GM23338 (cell line): Measurements from ENCODE around the gene ZNF219. TPM values are rescaled to one million over a fixed set of nuclear protein-coding genes. Genes with fewer than 3 reads are reported as not detected.

Experiments used
- ATAC-seq: fragments of 200-7000 bp; cut with Tn5 transposase; 3 replicates; pipeline ENCODE4 v1.9.1; 2020
- DNase-seq: peaks from one replicate; pipeline ENCODE4 v3.0.0-alpha.2; 2015; ENCODE audit warnings: low spot score
- H2AFZ ChIP-seq: fragments of 200-600 bp; sonication (generic); 2 replicates; pipeline ENCODE4 v1.8.0; 2016; ENCODE audit warnings: antibody characterized with exemption, mild to moderate bottlenecking, moderate library complexity
- H3F3A ChIP-seq: fragments of 200-600 bp; sonication (generic); replicated peaks from 2 replicates; pipeline ENCODE4 v1.8.0; 2017; ENCODE audit warnings: antibody characterized with exemption, mixed run types, low read depth
- H3K27ac ChIP-seq: fragments of 200-600 bp; sonication (generic); 2 replicates; pipeline ENCODE4 v1.6.1; 2016; ENCODE audit warnings: low read depth
- H3K27me3 ChIP-seq: fragments of 200-600 bp; sonication (generic); 2 replicates; pipeline ENCODE4 v1.8.0; 2016; ENCODE audit warnings: mild to moderate bottlenecking, mixed run types, moderate library complexity; ENCODE audit not compliant: insufficient read depth
- H3K36me3 ChIP-seq: fragments of 200-600 bp; sonication (generic); 2 replicates; pipeline ENCODE4 v1.8.0; 2016; ENCODE audit warnings: mild to moderate bottlenecking; ENCODE audit not compliant: insufficient read depth
- H3K4me1 ChIP-seq: fragments of 200-600 bp; sonication (generic); 2 replicates; pipeline ENCODE4 v1.8.0; 2016; ENCODE audit warnings: mild to moderate bottlenecking, moderate library complexity; ENCODE audit not compliant: insufficient read depth
- H3K4me2 ChIP-seq: fragments of 200-600 bp; sonication (generic); 2 replicates; pipeline ENCODE4 v1.7.1; 2017; ENCODE audit warnings: mixed run types
- H3K4me3 ChIP-seq: fragments of 200-600 bp; sonication (generic); 2 replicates; pipeline ENCODE4 v1.6.1; 2016; ENCODE audit warnings: mixed run types
- H3K79me2 ChIP-seq: fragments of 200-600 bp; sonication (generic); replicated peaks from 2 replicates; pipeline ENCODE4 v1.8.0; 2017; ENCODE audit warnings: mild to moderate bottlenecking; ENCODE audit not compliant: insufficient read depth
- H3K9me2 ChIP-seq: fragments of 200-600 bp; sonication (generic); 2 replicates; pipeline ENCODE4 v1.8.0; 2017; ENCODE audit not compliant: insufficient read depth
- H4K20me1 ChIP-seq: fragments of 200-600 bp; sonication (generic); replicated peaks from 2 replicates; pipeline ENCODE4 v1.8.0; 2017; ENCODE audit warnings: mild to moderate bottlenecking; ENCODE audit not compliant: insufficient read depth
- H3K27ac Mint-ChIP-seq: 2 replicates; pipeline ENCODE4 v1.8.0; 2020; ENCODE audit warnings: inconsistent platforms, mild to moderate bottlenecking, moderate library complexity, mixed read lengths
- H3K27me3 Mint-ChIP-seq: 3 replicates; pipeline ENCODE4 v1.8.0; 2022; ENCODE audit warnings: low read depth, mild to moderate bottlenecking, moderate library complexity, mixed read lengths, inconsistent platforms; ENCODE audit not compliant: insufficient read depth, poor library complexity
- H3K36me3 Mint-ChIP-seq: 3 replicates; pipeline ENCODE4 v1.8.0; 2021; ENCODE audit warnings: low read depth, mild to moderate bottlenecking, inconsistent platforms, moderate library complexity, mixed read lengths
- H3K4me1 Mint-ChIP-seq: 3 replicates; pipeline ENCODE4 v1.8.0; 2020; ENCODE audit warnings: mild to moderate bottlenecking, inconsistent platforms, mixed read lengths
- H3K4me3 Mint-ChIP-seq: 3 replicates; pipeline ENCODE4 v1.8.0; 2021; ENCODE audit warnings: moderate library complexity, mild to moderate bottlenecking, inconsistent platforms, mixed read lengths
- H3K9me3 Mint-ChIP-seq: 3 replicates; pipeline ENCODE4 v1.8.0; 2020; ENCODE audit warnings: moderate library complexity, mild to moderate bottlenecking, inconsistent platforms, mixed read lengths
- CREB1 ChIP-seq: fragments of 250-450 bp; sonication (Bioruptor Pico); IDR thresholded peaks from 2 replicates; pipeline ENCODE4 v1.5.0; 2020; ENCODE audit warnings: low read depth, mild to moderate bottlenecking, moderate library complexity
- EZH2 ChIP-seq: fragments of 200-600 bp; sonication (generic); IDR thresholded peaks from one replicate; pipeline ENCODE4 v1.8.0; 2017; ENCODE audit warnings: antibody characterized with exemption, mild to moderate bottlenecking, low read depth; ENCODE audit not compliant: unreplicated experiment
- EZH2phosphoT487 ChIP-seq: fragments of 200-600 bp; sonication (generic); IDR thresholded peaks from one replicate; pipeline ENCODE4 v1.8.1; 2018; ENCODE audit warnings: antibody characterized with exemption; ENCODE audit not compliant: unreplicated experiment
- JUNB ChIP-seq: IDR thresholded peaks from one replicate; pipeline ENCODE4 v1.6.1; 2016; ENCODE audit warnings: antibody characterized with exemption; ENCODE audit not compliant: unreplicated experiment
- NANOG ChIP-seq: IDR thresholded peaks from 2 replicates; pipeline ENCODE4 v1.6.1; 2016; ENCODE audit warnings: antibody characterized with exemption, borderline replicate concordance
- POLR2AphosphoS5 ChIP-seq: IDR thresholded peaks from 2 replicates; pipeline ENCODE4 v1.6.1; 2016; ENCODE audit warnings: antibody characterized with exemption, low read depth
- STAT1 ChIP-seq: IDR thresholded peaks from one replicate; pipeline ENCODE4 v1.6.1; 2016; ENCODE audit warnings: antibody characterized with exemption; ENCODE audit not compliant: unreplicated experiment
- ZNF114 ChIP-seq: fragments of 250-450 bp; sonication (Bioruptor Pico); IDR thresholded peaks from 2 replicates; pipeline ENCODE4 v1.5.0; 2020; ENCODE audit warnings: mild to moderate bottlenecking, moderate library complexity
- ZNF331 ChIP-seq: fragments of 250-450 bp; sonication (Bioruptor Pico); IDR thresholded peaks from 2 replicates; pipeline ENCODE4 v1.5.0; 2020; ENCODE audit warnings: low read depth, mild to moderate bottlenecking, moderate library complexity
- polyA plus RNA-seq: library from polyadenylated mRNA; unstranded; fragments of >200 nt; fragmentation: Nextera tagmentation; extraction: Ambion mirVana; gene quantifications from 2 replicates; pipeline ENCODE4 v1.2.1, GENCODE V29; 2016
- total RNA-seq: library from RNA; depleted of rRNA; stranded (reverse); fragments of >200 nt; shearing (Covaris generic); gene quantifications from 2 replicates; pipeline ENCODE4 v1.2.3, GENCODE V29; 2014
- TF ChIP-seq, protein P1 (sequence below), 2 experiments: fragments of 200-600 bp in 1 of 2; sonication (generic) in 1 of 2; conservative IDR thresholded peaks; 2 replicates each; pipeline versions ENCODE4 v1.5.1 to v1.6.1; 2016 to 2017; ENCODE audit warnings: antibody characterized with exemption in 2 of 2, low read depth in 2 of 2, mild to moderate bottlenecking in 2 of 2, moderate library complexity in 1 of 2
- TF ChIP-seq, protein P2 (sequence below): IDR thresholded peaks from 2 replicates; pipeline ENCODE4 v1.6.1; 2016; ENCODE audit warnings: antibody characterized with exemption

ZNF219 gene
- total and polyA plus RNA-seq, 2 experiments from 2014 or later, result 37.7 to 153 TPM

DNA sequence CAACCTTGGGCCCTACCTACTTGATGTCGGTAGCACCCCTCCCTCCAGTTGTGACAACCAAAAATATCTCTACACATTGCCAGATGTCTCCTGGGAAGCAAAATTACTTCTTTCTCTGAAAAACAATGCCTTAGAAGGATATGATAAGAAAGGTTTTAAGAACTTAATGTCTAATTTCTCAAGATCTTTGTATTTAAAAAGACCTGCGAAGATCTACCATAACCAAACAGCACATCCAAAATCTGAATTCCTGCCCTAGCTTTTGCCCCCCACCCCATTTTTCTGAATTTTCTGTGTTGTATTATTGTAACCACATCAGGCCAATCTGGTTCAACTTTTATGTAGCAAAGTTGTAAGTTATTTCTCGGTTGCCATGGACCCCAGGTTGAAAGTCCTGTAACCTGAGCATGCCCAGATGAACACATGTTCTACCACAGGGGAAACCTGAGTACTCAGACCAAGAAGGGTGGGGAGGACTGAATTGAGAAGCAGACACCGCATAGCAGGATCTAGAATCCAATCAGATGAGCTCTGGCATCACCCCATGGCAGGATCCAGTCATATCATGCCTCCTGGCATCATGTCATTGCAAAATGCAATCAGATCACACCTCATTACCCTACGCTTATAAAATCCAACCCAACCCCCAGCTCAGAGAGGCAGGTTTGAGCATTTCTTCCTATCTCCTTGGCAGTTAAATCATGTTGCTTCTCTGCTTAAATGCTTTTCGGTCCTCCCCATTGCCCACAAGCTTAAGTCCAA, 11.1 kb upstream of the ZNF219 start:
- H3K27me3 Mint-ChIP-seq, result peaks cover 2% of the 10 kb centered on the region
- no peak overlapping the region for H3K4me2 ChIP-seq
- H3K9me2 ChIP-seq, result 0 out of 2 replicates have a peak, but pooled peaks cover 3% of the 10 kb centered on the region
- no peak overlapping the region for H2AFZ ChIP-seq
- no peak overlapping the region for H3K4me3 ChIP-seq
- no peaks in the 10 kb centered on the region for H4K20me1 ChIP-seq
- H3F3A ChIP-seq, result no peaks in the 10 kb centered on the region; the same call in 1 of the 2 replicates
- H3K9me3 Mint-ChIP-seq, result no peaks in the 10 kb centered on the region
- H3K27ac ChIP-seq, result no peak overlapping the region
- no peak overlapping the region for H3K4me3 Mint-ChIP-seq
- ATAC-seq (peak; percentile 14; the same call in 2 of the 3 replicates), DNase-seq (peak; percentile 61)
- no peaks in the 10 kb centered on the region for H3K79me2 ChIP-seq
- no peaks in the 10 kb centered on the region for H3K27me3 ChIP-seq
- TF ChIP-seq NANOG (no peak), JUNB (no peak), EZH2phosphoT487 (no peak), STAT1 (no peak), ZNF114 (CRISPR knock-in tag) (no peak)
- TF ChIP-seq, protein P1, sequence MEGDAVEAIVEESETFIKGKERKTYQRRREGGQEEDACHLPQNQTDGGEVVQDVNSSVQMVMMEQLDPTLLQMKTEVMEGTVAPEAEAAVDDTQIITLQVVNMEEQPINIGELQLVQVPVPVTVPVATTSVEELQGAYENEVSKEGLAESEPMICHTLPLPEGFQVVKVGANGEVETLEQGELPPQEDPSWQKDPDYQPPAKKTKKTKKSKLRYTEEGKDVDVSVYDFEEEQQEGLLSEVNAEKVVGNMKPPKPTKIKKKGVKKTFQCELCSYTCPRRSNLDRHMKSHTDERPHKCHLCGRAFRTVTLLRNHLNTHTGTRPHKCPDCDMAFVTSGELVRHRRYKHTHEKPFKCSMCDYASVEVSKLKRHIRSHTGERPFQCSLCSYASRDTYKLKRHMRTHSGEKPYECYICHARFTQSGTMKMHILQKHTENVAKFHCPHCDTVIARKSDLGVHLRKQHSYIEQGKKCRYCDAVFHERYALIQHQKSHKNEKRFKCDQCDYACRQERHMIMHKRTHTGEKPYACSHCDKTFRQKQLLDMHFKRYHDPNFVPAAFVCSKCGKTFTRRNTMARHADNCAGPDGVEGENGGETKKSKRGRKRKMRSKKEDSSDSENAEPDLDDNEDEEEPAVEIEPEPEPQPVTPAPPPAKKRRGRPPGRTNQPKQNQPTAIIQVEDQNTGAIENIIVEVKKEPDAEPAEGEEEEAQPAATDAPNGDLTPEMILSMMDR (conservative IDR thresholded peaks at IDR 0.05; ENCODE audit: low read depth in 2 of 2), result no peak
- TF ChIP-seq, protein P2, sequence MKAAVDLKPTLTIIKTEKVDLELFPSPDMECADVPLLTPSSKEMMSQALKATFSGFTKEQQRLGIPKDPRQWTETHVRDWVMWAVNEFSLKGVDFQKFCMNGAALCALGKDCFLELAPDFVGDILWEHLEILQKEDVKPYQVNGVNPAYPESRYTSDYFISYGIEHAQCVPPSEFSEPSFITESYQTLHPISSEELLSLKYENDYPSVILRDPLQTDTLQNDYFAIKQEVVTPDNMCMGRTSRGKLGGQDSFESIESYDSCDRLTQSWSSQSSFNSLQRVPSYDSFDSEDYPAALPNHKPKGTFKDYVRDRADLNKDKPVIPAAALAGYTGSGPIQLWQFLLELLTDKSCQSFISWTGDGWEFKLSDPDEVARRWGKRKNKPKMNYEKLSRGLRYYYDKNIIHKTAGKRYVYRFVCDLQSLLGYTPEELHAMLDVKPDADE, result no peak
- peaks cover 22% of the 10 kb centered on the region for H3K4me1 ChIP-seq
- peaks cover 48% of the 10 kb centered on the region for H3K4me1 Mint-ChIP-seq
- H3K27ac Mint-ChIP-seq, result peak overlapping the region; percentile 19; the same call in 1 of the 2 replicates
- H3K36me3 Mint-ChIP-seq, result no peaks in the 10 kb centered on the region
- H3K36me3 ChIP-seq, result no peaks in the 10 kb centered on the region

DNA sequence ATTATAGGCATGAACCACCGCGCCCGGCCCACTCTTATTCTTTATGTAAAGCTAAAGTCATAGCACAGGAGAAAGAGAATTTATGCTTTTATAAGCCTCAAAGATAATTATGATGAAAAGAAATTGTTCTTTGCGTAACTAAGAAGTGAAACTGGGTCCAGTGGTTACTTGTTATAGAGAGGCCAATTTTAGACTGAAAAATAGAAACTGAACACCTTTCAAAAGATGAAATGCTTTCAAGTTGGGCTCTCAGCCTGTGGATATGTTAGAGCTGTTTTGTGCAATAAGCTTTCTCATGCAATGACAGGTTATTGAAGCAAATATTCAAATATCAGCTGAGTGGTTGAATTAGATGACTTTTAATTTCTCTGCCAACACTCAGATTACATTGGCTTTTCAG, 10.3 kb upstream of the ZNF219 start:
- ATAC-seq, result no peak
- DNase-seq, result no peak
- Histone ChIP-seq H2AFZ (no peak overlapping the region), H3K79me2 (no peaks in the 10 kb centered on the region), H3K27me3 (no peaks in the 10 kb centered on the region), H3K4me2 (no peak overlapping the region), H4K20me1 (no peaks in the 10 kb centered on the region), H3F3A (no peaks in the 10 kb centered on the region; the same call in none of the 2 replicates), H3K4me1 (peaks cover 23% of the 10 kb centered on the region), H3K27ac (no peak overlapping the region), H3K9me2 (0 out of 2 replicates have a peak, but pooled peaks cover 3% of the 10 kb centered on the region), H3K36me3 (no peaks in the 10 kb centered on the region), H3K4me3 (no peak overlapping the region)
- H3K9me3 Mint-ChIP-seq, result no peaks in the 10 kb centered on the region
- H3K27ac Mint-ChIP-seq, result no peak overlapping the region
- peaks cover 2% of the 10 kb centered on the region for H3K27me3 Mint-ChIP-seq
- H3K36me3 Mint-ChIP-seq, result no peaks in the 10 kb centered on the region
- no peak overlapping the region for H3K4me3 Mint-ChIP-seq
- H3K4me1 Mint-ChIP-seq, result peaks cover 49% of the 10 kb centered on the region
- TF ChIP-seq CREB1 (no peak), EZH2phosphoT487 (no peak), NANOG (no peak), POLR2AphosphoS5 (no peak), ZNF331 (CRISPR knock-in tag) (no peak), ZNF114 (CRISPR knock-in tag) (no peak), EZH2 (no peak), JUNB (no peak)
- TF ChIP-seq, protein P1 (conservative IDR thresholded peaks at IDR 0.05; ENCODE audit: low read depth in 2 of 2), result no peak
- TF ChIP-seq, protein P2, result no peak
